ENCODE results near the gene RAB4B.
"Not testable (repeated sequence)": the region's sequence is repeated elsewhere in the genome, so short reads cannot be mapped to it uniquely, and the experiment has no call there.

RAB4B gene

DNA sequence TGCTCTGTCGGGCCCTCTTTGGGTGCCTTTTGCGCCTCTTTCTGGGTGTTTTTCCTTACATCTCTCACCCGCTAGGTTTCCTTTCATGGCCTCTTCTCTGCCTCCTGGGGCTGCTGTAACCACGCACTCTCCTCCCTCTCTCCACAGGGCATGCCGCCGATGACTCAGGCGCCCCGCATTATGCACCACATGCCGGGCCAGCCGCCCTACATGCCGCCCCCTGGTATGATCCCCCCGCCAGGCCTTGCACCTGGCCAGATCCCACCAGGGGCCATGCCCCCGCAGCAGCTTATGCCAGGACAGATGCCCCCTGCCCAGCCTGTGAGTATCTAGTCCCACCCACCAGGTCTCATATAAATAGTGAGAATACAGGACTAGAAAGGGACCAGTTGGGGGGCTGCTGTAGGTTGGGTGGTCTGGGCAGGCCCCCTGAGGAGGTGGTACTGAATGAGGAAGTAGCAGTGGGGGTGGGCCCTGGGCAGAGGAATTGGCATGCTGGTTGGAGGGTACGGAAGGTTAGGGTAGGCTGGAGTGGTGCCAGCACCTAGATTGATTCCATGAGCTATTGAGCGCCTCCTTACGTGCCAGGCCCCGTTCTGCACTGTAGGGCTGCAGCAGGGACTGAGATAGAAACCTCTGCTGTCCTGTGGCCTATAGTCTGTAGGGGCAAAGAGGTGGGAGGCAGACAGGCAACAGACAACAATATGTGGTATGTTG, 15.1 kb upstream of the RAB4B start:
- no peak overlapping the region for H3K27ac ChIP-seq (ENCODE audit: low read depth, low read length)
- H3K4me2 ChIP-seq (ENCODE audit: low read length), result no peak overlapping the region

DNA sequence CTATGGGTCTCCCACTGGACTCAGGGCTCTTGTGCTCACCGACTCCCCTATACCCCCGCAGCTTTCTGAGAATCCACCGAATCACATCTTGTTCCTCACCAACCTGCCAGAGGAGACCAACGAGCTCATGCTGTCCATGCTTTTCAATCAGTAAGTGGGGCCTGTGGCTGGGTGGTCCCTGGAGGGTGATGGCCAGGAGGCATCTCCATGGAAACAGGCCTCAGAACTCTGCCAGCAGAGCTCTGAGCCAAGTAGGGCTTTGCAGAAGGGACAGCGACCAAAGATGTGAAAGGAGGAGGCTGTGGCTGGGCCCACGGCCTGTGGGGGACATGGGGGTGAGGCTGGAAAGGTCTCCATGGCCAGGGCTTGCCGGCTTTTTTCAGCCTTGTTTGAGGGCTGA, 14.5 kb upstream of the RAB4B start:
- peaks cover 43% of the 10 kb centered on the region for H3K36me3 ChIP-seq (ENCODE audit: control insufficient read depth, insufficient read depth, low read length)
- no peak overlapping the region for H2BK5ac ChIP-seq (ENCODE audit: low read length)
- no peaks in the 10 kb centered on the region for H3K27me3 ChIP-seq (ENCODE audit: insufficient read depth, low read length, poor library complexity)
- no peak overlapping the region for H3K9ac ChIP-seq (ENCODE audit: low read length)
- no peak overlapping the region for H3K4me2 ChIP-seq (ENCODE audit: low read length)
- DNase-seq, result no peak
- H3K4me1 ChIP-seq (ENCODE audit: control insufficient read depth, low read depth, low read length), result no peaks in the 10 kb centered on the region
- no peak overlapping the region for H2AK5ac ChIP-seq (ENCODE audit: low read length)
- no peak overlapping the region for H3K56ac ChIP-seq (ENCODE audit: low read length)
- no peak overlapping the region for H3K23ac ChIP-seq (ENCODE audit: low read length)
- H3K18ac ChIP-seq (ENCODE audit: low read length), result no peak overlapping the region
- peaks cover 5% of the 10 kb centered on the region for H3K79me1 ChIP-seq (ENCODE audit: low read length)
- H2BK120ac ChIP-seq (ENCODE audit: low read depth, low read length), result no peak overlapping the region
- H3K4ac ChIP-seq (ENCODE audit: low read depth, low read length), result no peak overlapping the region
- no peak overlapping the region for H4K5ac ChIP-seq (ENCODE audit: low read length)
- no peak overlapping the region for H3K27ac ChIP-seq (ENCODE audit: low read depth, low read length)
- peaks cover 4% of the 10 kb centered on the region for H3K79me2 ChIP-seq (ENCODE audit: control insufficient read depth, insufficient read depth, low read length)
- no CpG with 5 or more reads among the region's 7 CpGs for WGBS (ENCODE audit: extremely low coverage, insufficient coverage, low lambda C conversion rate)
- H2BK15ac ChIP-seq (replicated peaks; ENCODE audit: low read depth), result no peak overlapping the region
- H4K8ac ChIP-seq (ENCODE audit: low read depth, low read length), result no peak overlapping the region
- no peak overlapping the region for H3K4me3 ChIP-seq (ENCODE audit: low read length)

More for the DNA sequence above, 15.1 kb upstream of the RAB4B start:
- Histone ChIP-seq H3K23ac (ENCODE audit: low read length) (no peak overlapping the region), H3K4me1 (ENCODE audit: control insufficient read depth, low read depth, low read length) (no peaks in the 10 kb centered on the region), H3K79me2 (ENCODE audit: control insufficient read depth, insufficient read depth, low read length) (peaks cover 6% of the 10 kb centered on the region), H3K4me3 (ENCODE audit: low read length) (no peak overlapping the region), H2BK15ac (replicated peaks; ENCODE audit: low read depth) (no peak overlapping the region), H3K9ac (ENCODE audit: low read length) (no peak overlapping the region), H3K36me3 (ENCODE audit: control insufficient read depth, insufficient read depth, low read length) (peaks cover 45% of the 10 kb centered on the region), H4K5ac (ENCODE audit: low read length) (no peak overlapping the region), H2BK5ac (ENCODE audit: low read length) (no peak overlapping the region), H2BK120ac (ENCODE audit: low read depth, low read length) (no peak overlapping the region), H3K27me3 (ENCODE audit: insufficient read depth, low read length, poor library complexity) (no peaks in the 10 kb centered on the region), H3K56ac (ENCODE audit: low read length) (no peak overlapping the region), H3K4ac (ENCODE audit: low read depth, low read length) (no peak overlapping the region), H2AK5ac (ENCODE audit: low read length) (no peak overlapping the region), H3K79me1 (ENCODE audit: low read length) (peaks cover 7% of the 10 kb centered on the region), H3K18ac (ENCODE audit: low read length) (no peak overlapping the region), H4K8ac (ENCODE audit: low read depth, low read length) (no peak overlapping the region)
- no peak for DNase-seq
- WGBS (ENCODE audit: extremely low coverage, insufficient coverage, low lambda C conversion rate), result no CpG with 5 or more reads among the region's 17 CpGs

DNA sequence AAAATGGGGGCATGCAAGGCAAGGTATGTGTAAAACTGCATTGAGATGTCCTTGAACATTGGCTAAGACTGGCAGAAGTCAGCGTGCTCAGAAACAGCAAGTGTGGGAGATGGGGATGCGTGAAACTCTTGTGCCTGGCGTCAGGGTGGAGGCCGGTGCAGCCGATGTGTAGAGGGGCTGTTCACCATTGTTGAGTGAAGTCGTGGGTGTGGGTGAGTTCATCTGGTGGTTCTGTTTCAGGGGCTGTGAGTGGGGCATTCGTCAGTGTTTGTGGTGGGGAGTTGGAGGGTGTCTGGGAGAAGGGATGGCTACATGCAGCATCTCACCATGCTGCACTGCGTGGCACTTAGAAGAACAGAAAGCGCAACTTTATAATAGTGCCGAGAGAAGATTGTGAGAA, 14.1 kb upstream of the RAB4B start:
- no peak overlapping the region for H2BK120ac ChIP-seq (ENCODE audit: low read depth, low read length)
- peaks cover 5% of the 10 kb centered on the region for H3K79me1 ChIP-seq (ENCODE audit: low read length)
- H2BK5ac ChIP-seq (ENCODE audit: low read length), result no peak overlapping the region
- H3K79me2 ChIP-seq (ENCODE audit: control insufficient read depth, insufficient read depth, low read length), result peaks cover 4% of the 10 kb centered on the region
- H2BK15ac ChIP-seq (replicated peaks; ENCODE audit: low read depth), result no peak overlapping the region
- no peak overlapping the region for H2AK5ac ChIP-seq (ENCODE audit: low read length)
- no peak overlapping the region for H4K5ac ChIP-seq (ENCODE audit: low read length)
- WGBS (ENCODE audit: extremely low coverage, insufficient coverage, low lambda C conversion rate), result no CpG with 5 or more reads among the region's 10 CpGs
- no peak overlapping the region for H4K8ac ChIP-seq (ENCODE audit: low read depth, low read length)
- no peak overlapping the region for H3K4me2 ChIP-seq (ENCODE audit: low read length)
- H3K56ac ChIP-seq (ENCODE audit: low read length), result no peak overlapping the region
- H3K9ac ChIP-seq (ENCODE audit: low read length), result no peak overlapping the region
- no peaks in the 10 kb centered on the region for H3K4me1 ChIP-seq (ENCODE audit: control insufficient read depth, low read depth, low read length)
- no peak overlapping the region for H3K4ac ChIP-seq (ENCODE audit: low read depth, low read length)
- DNase-seq, result no peak
- H3K23ac ChIP-seq (ENCODE audit: low read length), result no peak overlapping the region
- peaks cover 43% of the 10 kb centered on the region for H3K36me3 ChIP-seq (ENCODE audit: control insufficient read depth, insufficient read depth, low read length)
- no peak overlapping the region for H3K27ac ChIP-seq (ENCODE audit: low read depth, low read length)
- no peak overlapping the region for H3K4me3 ChIP-seq (ENCODE audit: low read length)
- H3K18ac ChIP-seq (ENCODE audit: low read length), result no peak overlapping the region
- no peaks in the 10 kb centered on the region for H3K27me3 ChIP-seq (ENCODE audit: insufficient read depth, low read length, poor library complexity)

DNA sequence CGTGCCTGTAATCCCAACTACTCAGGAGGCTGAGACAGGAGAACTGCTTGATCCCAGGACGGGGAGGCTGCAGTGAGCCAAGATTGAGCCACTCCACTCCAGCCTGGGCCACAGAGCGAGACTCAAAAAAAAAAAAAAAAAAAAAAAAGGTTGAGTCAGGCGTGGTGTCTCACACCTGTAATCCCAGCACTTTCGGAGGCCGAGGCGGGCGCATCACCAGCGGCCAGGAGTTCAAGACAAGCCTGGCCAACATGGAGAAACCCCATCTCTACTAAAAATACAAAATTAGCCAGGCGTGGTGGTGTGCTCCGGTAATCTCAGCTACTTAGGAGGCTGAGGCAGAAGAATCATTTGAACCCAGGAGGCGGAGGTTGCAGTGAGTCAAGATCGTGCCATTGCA, 11.7 kb upstream of the RAB4B start:
- not testable (repeated sequence) for H3K79me1 ChIP-seq (ENCODE audit: low read length); H2BK15ac ChIP-seq (replicated peaks; ENCODE audit: low read depth); H3K4ac ChIP-seq (ENCODE audit: low read depth, low read length); H3K79me2 ChIP-seq (ENCODE audit: control insufficient read depth, insufficient read depth, low read length); H3K4me1 ChIP-seq (ENCODE audit: control insufficient read depth, low read depth, low read length); H3K56ac ChIP-seq (ENCODE audit: low read length); H3K4me3 ChIP-seq (ENCODE audit: low read length); H3K23ac ChIP-seq (ENCODE audit: low read length); H2BK5ac ChIP-seq (ENCODE audit: low read length); H2BK120ac ChIP-seq (ENCODE audit: low read depth, low read length); H3K27ac ChIP-seq (ENCODE audit: low read depth, low read length); H3K4me2 ChIP-seq (ENCODE audit: low read length); H2AK5ac ChIP-seq (ENCODE audit: low read length); H3K27me3 ChIP-seq (ENCODE audit: insufficient read depth, low read length, poor library complexity); H4K8ac ChIP-seq (ENCODE audit: low read depth, low read length); H3K9ac ChIP-seq (ENCODE audit: low read length); H3K18ac ChIP-seq (ENCODE audit: low read length); H4K5ac ChIP-seq (ENCODE audit: low read length); DNase-seq
- H3K36me3 ChIP-seq (ENCODE audit: control insufficient read depth, insufficient read depth, low read length), result peaks cover 33% of the 10 kb centered on the region
- no CpG with 5 or more reads among the region's 13 CpGs for WGBS (ENCODE audit: extremely low coverage, insufficient coverage, low lambda C conversion rate)

DNA sequence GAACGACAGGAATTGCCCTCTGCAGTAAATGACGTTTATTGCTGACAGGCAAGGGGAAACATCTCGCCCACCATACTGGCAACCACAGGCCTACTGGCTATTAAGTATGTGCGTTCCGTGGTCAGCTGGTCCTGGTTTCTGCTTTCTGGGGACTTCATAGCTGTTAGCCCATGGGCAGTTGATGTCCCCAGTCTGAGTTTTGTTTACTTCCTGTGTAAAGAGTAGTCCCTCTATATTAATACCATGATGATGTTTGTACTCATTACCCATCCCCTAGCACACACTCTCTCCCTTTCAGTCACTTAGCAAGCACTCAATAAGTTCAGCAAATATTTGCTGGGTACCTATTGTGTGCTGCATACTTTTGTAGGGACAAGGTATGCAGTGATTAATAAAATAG, 9.2 kb upstream of the RAB4B start:
- peaks cover 16% of the 10 kb centered on the region for H3K36me3 ChIP-seq (ENCODE audit: control insufficient read depth, insufficient read depth, low read length)
- no peak for DNase-seq
- no peak overlapping the region for H3K56ac ChIP-seq (ENCODE audit: low read length)
- H3K27me3 ChIP-seq (ENCODE audit: insufficient read depth, low read length, poor library complexity), result no peaks in the 10 kb centered on the region
- no peaks in the 10 kb centered on the region for H3K79me2 ChIP-seq (ENCODE audit: control insufficient read depth, insufficient read depth, low read length)
- no peak overlapping the region for H3K4me3 ChIP-seq (ENCODE audit: low read length)
- H2AK5ac ChIP-seq (ENCODE audit: low read length), result no peak overlapping the region
- H3K79me1 ChIP-seq (ENCODE audit: low read length), result no peaks in the 10 kb centered on the region
- H3K4ac ChIP-seq (ENCODE audit: low read depth, low read length), result no peak overlapping the region
- no peak overlapping the region for H4K8ac ChIP-seq (ENCODE audit: low read depth, low read length)
- no peaks in the 10 kb centered on the region for H3K4me1 ChIP-seq (ENCODE audit: control insufficient read depth, low read depth, low read length)
- no peak overlapping the region for H2BK5ac ChIP-seq (ENCODE audit: low read length)
- H3K4me2 ChIP-seq (ENCODE audit: low read length), result no peak overlapping the region
- H3K9ac ChIP-seq (ENCODE audit: low read length), result no peak overlapping the region
- H3K18ac ChIP-seq (ENCODE audit: low read length), result no peak overlapping the region
- H3K27ac ChIP-seq (ENCODE audit: low read depth, low read length), result no peak overlapping the region
- no peak overlapping the region for H4K5ac ChIP-seq (ENCODE audit: low read length)
- no CpG with 5 or more reads among the region's 5 CpGs for WGBS (ENCODE audit: extremely low coverage, insufficient coverage, low lambda C conversion rate)
- no peak overlapping the region for H2BK120ac ChIP-seq (ENCODE audit: low read depth, low read length)
- H2BK15ac ChIP-seq (replicated peaks; ENCODE audit: low read depth), result no peak overlapping the region
- no peak overlapping the region for H3K23ac ChIP-seq (ENCODE audit: low read length)
